Left ventricle myocardium superior (tissue), 1 donor: Measurements from ENCODE around the gene ZNF234. TPM values are rescaled to one million over a fixed set of nuclear protein-coding genes. Genes with fewer than 3 reads are reported as not detected.
A peak's percentile ranks its signal among the peaks of the same experiment; 100 is the strongest.
"Not testable (repeated sequence)": the region's sequence is repeated elsewhere in the genome, so short reads cannot be mapped to it uniquely, and the experiment has no call there.

ENCODE experiments used
- ATAC-seq: fragments of 200-7000 bp; cut with Tn5 transposase; one replicate; pipeline ENCODE4 v1.9.1; 2020; ENCODE audit warnings: mild to moderate bottlenecking, moderate library complexity
- DNase-seq: peaks from one replicate; pipeline ENCODE4 v3.0.0-alpha.2; 2020
- intact Hi-C: fragments of 100-400 bp; cut with micrococcal nuclease; formaldehyde crosslinking; loops from one replicate; pipeline ENCODE4 v1.11.0; 2022
- long read RNA-seq: library from polyadenylated mRNA; unstranded; transcript quantifications from one replicate; pipeline ENCODE4 v2.0.0, GENCODE V29; 2021
- total RNA-seq: library from RNA; stranded (reverse); fragmentation: NEBNext Ultra II Directional; extraction: Animal tissue kit (Norgen Biotek cat#: 25700); gene quantifications from one replicate; pipeline ENCODE4 v1.2.1, GENCODE V29; 2021
- donor health status: DM: no; HTN: yes; CAD: no; lungs with severe emphysema.

The ZNF234 gene
- 14.3 TPM for total RNA-seq
- long read RNA-seq, full-length matches to known transcripts = 14 of 18 reads
- long read RNA-seq, partial matches to known transcripts = 1 of 18 reads
- long read RNA-seq, other reads (novel, unspliced or antisense) = 3 of 18 reads

- peak; percentile 99 for ATAC-seq
- intact Hi-C loops = no loop called here
- peak; percentile 86 for DNase-seq
Observed at GRCh38 chr19:44141191-44142058, at the start of gene ZNF234. Gene ZNF234, plus strand, starts transcription at chr19:44141554. Its CDS starts 3,079 bp downstream, at chr19:44144633.

GRCh38 chr19:44092108-44092507 is 49.2 kb upstream of the ZNF234 start:
- intact Hi-C loops = no loop called here
- ATAC-seq (no peak), DNase-seq (no peak)

DNA sequence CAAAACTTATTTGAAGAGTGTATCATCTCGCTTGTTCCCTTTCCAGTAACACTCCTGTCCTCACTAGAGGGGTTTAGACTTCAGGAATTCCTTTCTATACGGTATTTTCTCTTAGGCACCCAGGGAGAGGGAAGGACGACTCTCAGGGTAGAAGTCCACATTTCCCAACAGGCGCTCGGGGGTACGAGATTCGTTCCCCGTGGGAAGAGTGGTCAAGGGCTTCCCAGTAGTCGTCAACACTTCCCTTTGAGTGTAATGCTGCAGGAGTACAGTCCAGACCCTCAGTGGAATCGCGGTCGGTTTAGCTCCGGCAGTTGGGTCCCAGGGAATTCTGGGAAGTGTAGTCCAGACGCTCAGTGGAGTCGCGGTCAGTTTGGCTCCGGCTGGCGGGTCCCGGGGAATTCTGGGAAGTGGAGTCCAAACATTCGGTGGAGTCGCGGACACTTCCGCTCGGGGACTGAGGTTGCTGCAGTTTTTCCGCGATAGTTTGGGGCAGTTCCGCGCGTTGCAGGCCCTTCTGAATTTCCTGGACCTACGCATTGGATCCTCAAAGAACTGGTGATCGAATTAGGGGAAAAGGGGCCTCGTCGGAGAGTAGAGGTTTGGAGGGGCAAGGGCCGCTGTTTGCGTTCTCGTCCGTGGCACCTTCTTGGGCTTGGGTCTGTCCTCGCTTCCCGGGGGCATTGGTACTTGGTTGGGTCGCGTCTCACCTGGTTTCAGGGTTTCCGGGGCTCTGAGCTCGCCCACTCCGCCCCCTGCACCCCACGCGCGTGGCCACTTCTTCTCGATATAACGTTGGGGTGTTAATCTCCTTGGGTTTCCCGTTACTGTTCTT is 47.2 kb upstream of the ZNF234 start, which contains the start of gene ZNF224:
Gene ZNF224, plus strand, starts transcription at position 431 of the 835 bp plus-strand sequence. CDS start 3,513 bp downstream, outside the sequence.
- ATAC-seq (peak; percentile 99), DNase-seq (peak; percentile 91)
- intact Hi-C loops = no loop called here

DNA sequence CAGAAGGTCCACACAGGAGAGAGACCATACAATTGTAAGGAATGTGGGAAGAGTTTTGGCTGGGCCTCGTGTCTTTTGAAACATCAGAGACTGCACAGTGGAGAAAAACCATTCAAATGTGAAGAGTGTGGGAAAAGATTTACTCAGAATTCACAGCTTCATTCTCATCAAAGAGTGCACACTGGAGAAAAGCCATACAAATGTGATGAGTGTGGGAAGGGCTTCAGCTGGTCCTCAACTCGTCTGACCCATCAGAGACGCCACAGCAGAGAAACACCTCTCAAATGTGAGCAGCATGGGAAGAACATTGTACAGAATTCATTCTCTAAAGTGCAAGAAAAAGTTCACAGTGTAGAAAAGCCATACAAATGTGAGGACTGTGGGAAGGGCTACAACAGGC is 33.6 kb upstream of the ZNF234 start:
- ATAC-seq (no peak), DNase-seq (no peak)
- intact Hi-C loops = no loop called here

- no peak for DNase-seq
- intact Hi-C loops = no loop called here
- no peak for ATAC-seq
Observed at GRCh38 chr19:44109458-44109857, 31.9 kb upstream of the ZNF234 start.

GRCh38 chr19:44111910-44112463 is 29.4 kb upstream of the ZNF234 start:
- DNase-seq (no peak), ATAC-seq (no peak)

GRCh38 chr19:44112802-44113137 is 28.6 kb upstream of the ZNF234 start:
- no peak for DNase-seq
- intact Hi-C loops = no loop called here
- no peak for ATAC-seq

More at GRCh38 chr19:44111910-44112463, 29.4 kb upstream of the ZNF234 start:
- intact Hi-C loops = no loop called here

- DNase-seq (peak; percentile 93), ATAC-seq (peak; percentile 98)
- intact Hi-C loops = no loop called here
Observed at GRCh38 chr19:44113138-44113783, 28.1 kb upstream of the ZNF234 start, which contains the start of gene ZNF225. Gene ZNF225, plus strand, starts transcription at chr19:44113399. Its CDS starts 2,429 bp downstream, at chr19:44115828.

GRCh38 chr19:44113784-44114390 is 27.5 kb upstream of the ZNF234 start:
- ATAC-seq (peak; percentile 3), DNase-seq (peak; percentile 24)
- intact Hi-C loops = no loop called here

DNA sequence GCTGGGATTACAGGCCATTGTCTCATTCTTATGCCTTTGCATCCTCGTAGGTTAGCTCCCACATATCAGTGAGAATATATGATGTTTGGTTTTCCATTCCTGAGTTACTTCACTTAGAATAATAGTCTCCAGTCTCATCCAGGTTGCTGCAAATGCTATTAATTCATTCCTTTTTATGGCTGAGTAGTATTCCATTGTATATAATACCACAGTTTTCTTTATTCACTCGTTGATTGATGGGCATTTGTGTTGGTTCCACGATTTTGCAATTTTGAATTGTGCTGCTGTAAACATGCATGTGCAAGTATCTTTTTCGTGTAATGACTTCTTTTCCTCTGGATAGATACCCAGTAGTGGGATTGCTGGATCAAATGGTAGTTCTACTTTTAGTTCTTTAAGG is 20.2 kb upstream of the ZNF234 start:
- ATAC-seq, DNase-seq, intact Hi-C loops: not testable (repeated sequence)

DNA sequence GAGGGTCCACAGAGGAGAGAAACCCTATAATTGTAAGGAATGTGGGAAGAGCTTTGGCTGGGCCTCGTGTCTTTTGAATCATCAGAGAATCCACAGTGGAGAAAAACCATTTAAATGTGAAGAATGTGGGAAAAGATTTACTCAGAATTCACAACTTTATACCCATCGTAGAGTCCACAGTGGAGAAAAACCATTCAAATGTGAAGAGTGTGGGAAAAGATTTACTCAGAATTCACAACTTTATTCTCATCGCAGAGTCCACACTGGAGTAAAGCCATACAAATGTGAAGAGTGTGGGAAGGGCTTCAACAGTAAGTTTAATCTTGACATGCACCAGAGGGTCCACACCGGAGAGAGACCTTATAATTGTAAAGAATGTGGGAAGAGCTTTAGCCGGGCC is 9.4 kb upstream of the ZNF234 start:
- ATAC-seq (no peak), DNase-seq (no peak)
- intact Hi-C loops = no loop called here

DNA sequence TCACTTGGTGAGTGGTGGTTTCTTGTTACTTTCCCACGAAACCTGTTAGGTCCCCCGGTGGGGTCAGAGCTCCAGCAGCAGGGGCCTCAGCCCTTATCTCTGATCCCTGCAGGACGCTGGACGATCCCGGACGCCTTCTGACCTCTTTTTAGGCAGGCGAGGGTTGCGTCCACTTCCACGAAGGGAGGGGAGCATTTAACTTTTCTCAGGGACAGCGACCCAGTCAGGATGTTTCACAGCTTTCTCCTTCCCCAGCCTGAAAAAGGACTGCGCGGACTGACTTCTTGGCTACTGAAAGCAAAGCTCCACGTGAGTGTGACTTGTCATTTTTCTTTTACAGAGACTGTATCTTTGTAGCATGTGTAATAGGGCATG is 692 bp downstream of the ZNF234 start:
- ATAC-seq (peak; percentile 44), DNase-seq (no peak)
- intact Hi-C loops = no loop called here

DNA sequence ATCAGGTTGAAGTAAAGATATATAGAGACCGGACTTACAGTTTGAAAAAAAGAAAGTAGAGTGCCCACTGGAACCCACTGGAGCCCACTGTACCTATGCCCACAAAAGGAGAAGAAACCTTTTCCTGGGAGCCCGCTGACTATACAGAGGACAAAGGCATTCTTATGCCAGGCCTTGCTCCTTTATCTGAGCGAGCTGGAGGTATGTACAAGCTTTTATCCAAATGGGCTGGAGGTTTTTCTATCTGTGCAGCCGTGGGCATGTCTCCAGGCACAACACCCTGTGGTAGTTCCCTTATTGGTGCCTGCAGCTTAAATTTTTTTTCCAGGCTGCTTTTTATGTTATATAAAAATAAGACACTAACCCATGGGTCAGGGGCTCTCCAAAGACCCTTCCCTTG is 8.4 kb downstream of the ZNF234 start:
- peak; percentile 81 for ATAC-seq
- intact Hi-C loops = no loop called here
- peak; percentile 38 for DNase-seq

GRCh38 chr19:44151491-44151890 is 10.1 kb downstream of the ZNF234 start:
- ATAC-seq = peak; percentile 66
- no peak for DNase-seq
- intact Hi-C loops = no loop called here

DNA sequence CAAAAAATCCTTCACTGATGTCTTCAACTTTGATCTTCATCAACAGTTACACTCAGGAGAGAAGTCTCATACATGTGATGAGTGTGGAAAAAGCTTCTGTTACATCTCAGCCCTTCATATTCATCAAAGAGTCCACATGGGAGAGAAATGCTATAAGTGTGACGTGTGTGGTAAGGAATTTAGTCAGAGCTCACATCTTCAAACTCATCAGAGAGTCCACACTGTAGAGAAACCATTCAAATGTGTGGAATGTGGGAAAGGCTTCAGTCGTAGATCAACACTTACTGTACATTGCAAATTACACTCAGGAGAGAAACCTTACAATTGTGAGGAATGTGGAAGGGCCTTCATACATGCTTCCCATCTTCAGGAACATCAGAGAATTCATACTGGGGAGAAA is 15.1 kb downstream of the ZNF234 start:
- intact Hi-C loops = no loop called here
- ATAC-seq = no peak

DNA sequence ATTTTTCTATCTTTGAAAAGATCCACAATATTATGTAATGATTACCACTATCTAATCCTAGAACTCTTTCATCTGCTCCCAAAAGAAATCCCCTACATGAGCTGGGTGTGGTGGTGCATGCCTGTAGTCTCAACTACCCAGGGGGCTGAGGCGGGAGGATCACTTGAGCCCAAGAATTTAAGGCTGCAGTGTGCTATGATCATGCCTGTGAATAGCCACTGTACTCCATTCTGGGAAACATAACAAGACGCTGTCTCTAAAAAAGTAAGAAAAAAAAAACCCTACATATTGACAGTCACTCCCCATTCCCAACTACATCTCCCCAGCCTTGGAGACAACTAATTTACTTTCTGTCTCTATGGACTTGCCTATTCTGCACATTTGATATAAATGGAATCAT is 22.4 kb downstream of the ZNF234 start:
- ATAC-seq = no peak
- DNase-seq = no peak
- intact Hi-C loops = no loop called here

More for the DNA sequence above, 15.1 kb downstream of the ZNF234 start:
- no peak for DNase-seq

DNA sequence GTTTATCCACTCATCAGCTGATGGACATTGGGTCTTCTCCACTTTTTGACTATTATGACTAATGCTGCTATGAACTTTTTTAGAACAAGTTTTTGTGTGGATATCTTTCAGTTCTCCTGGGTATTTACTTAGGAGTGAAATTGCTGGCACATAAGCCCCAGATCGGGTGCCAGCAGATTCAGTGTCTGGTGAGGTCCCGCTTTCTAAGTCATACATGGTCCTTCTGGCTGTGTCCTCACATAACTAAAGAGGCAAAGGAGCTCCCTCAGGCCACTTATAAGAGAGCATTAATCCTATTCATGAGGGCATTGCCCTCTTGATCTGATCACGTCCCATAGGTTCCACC is 22.9 kb downstream of the ZNF234 start:
- DNase-seq = no peak
- intact Hi-C loops = no loop called here
- no peak for ATAC-seq

GRCh38 chr19:44164673-44165512 is 23.5 kb downstream of the ZNF234 start, which contains the start of gene ZNF226:
Gene ZNF226, plus strand, starts transcription at chr19:44165100. Its CDS starts 4,981 bp downstream, at chr19:44170081.
- DNase-seq = peak; percentile 85
- intact Hi-C loops = no loop called here
- ATAC-seq = peak; percentile 99
